Adrenal gland (tissue), 12 donors: ENCODE results near the gene VAMP1. TPM values are rescaled to one million over a fixed set of nuclear protein-coding genes. Genes with fewer than 3 reads are reported as not detected.

Experiments used
- DNase-seq, 7 donors: peaks; one replicate each; pipeline ENCODE4 v3.0.0-alpha.2; 2019 to 2020
- H3K27ac ChIP-seq, 5 donors: fragments of 200-600 bp; sonication (generic) in 4 of 5; 1 replicate in 3 of 5; 2 replicates in 2 of 5; pipeline versions ENCODE4 v1.5.1 to v1.8.0; 2016 to 2020; ENCODE audit warnings: mild to moderate bottlenecking in 1 of 5
- H3K27me3 ChIP-seq: fragments of 200-600 bp; 2 replicates; pipeline ENCODE4 v1.8.0; 2021
- H3K36me3 ChIP-seq, 2 donors: fragments of 200-600 bp; replicated peaks in 1 of 2; 1 replicate in 1 of 2; 2 replicates in 1 of 2; pipeline versions ENCODE4 v1.5.1 to v1.8.0; 2018 to 2022
- H3K4me1 ChIP-seq, 2 donors: fragments of 200-600 bp; replicated peaks in 1 of 2; 1 replicate in 1 of 2; 2 replicates in 1 of 2; pipeline versions ENCODE4 v1.5.1 to v1.8.0; 2018 to 2021
- H3K4me3 ChIP-seq, 4 donors: fragments of 200-600 bp; sonication (generic) in 3 of 4; one replicate each; pipeline ENCODE4 v1.5.1; 2016 to 2018
- H3K9me3 ChIP-seq, 3 donors: fragments of 200-600 bp; sonication (generic) in 1 of 3; replicated peaks in 1 of 3; 1 replicate in 2 of 3; 2 replicates in 1 of 3; pipeline versions ENCODE4 v1.5.1 to v1.8.0; 2016 to 2021
- CTCF ChIP-seq, 6 experiments: fragments of 450-650 bp in 4 of 6; fragments of 200-600 bp in 2 of 6; sonication (generic) in 1 of 6; IDR thresholded peaks; 1 replicate in 5 of 6; 2 replicates in 1 of 6; pipeline versions ENCODE4 v1.5.1 to v1.8.0; 2016 to 2021; ENCODE audit warnings: antibody characterized with exemption in 6 of 6, mild to moderate bottlenecking in 2 of 6, moderate library complexity in 1 of 6
- POLR2A ChIP-seq, 2 donors: fragments of 450-650 bp; IDR thresholded peaks; one replicate each; pipeline ENCODE4 v1.6.1; 2017; ENCODE audit warnings: antibody characterized with exemption in 2 of 2, mild to moderate bottlenecking in 2 of 2, moderate library complexity in 1 of 2
- WGBS, 4 donors: extraction: QIAGEN DNeasy Blood & Tissue Kit in 2 of 4; methylation state at CpG; one replicate each; pipeline versions ENCODE4 v1.1.5 to v1.1.7; 2013 to 2017; 5-methylcytosine and 5-hydroxymethylcytosine counted together
- intact Hi-C, 2 donors: fragments of 100-400 bp; cut with DNase I; formaldehyde crosslinking; loops; one replicate each; pipeline versions ENCODE4 v1.14.1 to v1.15.0; 2022 to 2023
- polyA plus RNA-seq, 3 donors: library from polyadenylated mRNA; stranded (reverse); fragments of 200-250 nt in 2 of 3; fragments of 350-450 nt in 1 of 3; fragmentation: Illumina TruSeq in 1 of 3; extraction: RNeasy Lipid Tissue Mini Kit (QIAGEN cat#74804) in 1 of 3; gene quantifications; one replicate each; pipeline ENCODE4 v1.2.3, GENCODE V29; 2013 to 2014
- total RNA-seq, 9 donors: library from RNA; depleted of rRNA in 4 of 9; stranded (reverse); fragments of >200 nt in 4 of 9; fragments of 120-200 nt in 1 of 9; fragmentation: NEBNext Ultra II Directional in 1 of 9; extraction: Animal tissue kit (Norgen Biotek cat#: 25700) in 1 of 9; gene quantifications; one replicate each; pipeline versions ENCODE4 v1.1.0 to v1.2.4, GENCODE V29; 2013 to 2023
- donor health status: healthy with polysubstance abuse.
- donor health status: Bipolar disorder and iron deficiency.
- donor health status: DM: yes; HTN: yes; CAD: no.
- donor health status: DM: no; HTN: no; CAD: no.
- donor health status: DM: no; HTN: no; CAD: no.
- donor health status: DM: yes; HTN: yes; CAD: no.

The VAMP1 gene
- total and polyA plus RNA-seq, 12 donors, result 2.8 to 26.7 (median 9.1) TPM

GRCh38 chr12:6464531-6464930 lies 5.9 kb downstream of the VAMP1 start:
- peaks cover 0 to 66% of the 10 kb centered on the region in 2 donors for H3K36me3 ChIP-seq
- intact Hi-C loops, result loop anchor here (5.0 to 10.0 kb wide), 3 partner anchors 37 to 140 kb away; no protein-coding TSS in a partner anchor
- WGBS, 4 donors, result 87 to 94% (median 90%) methylated on average over 7 to 8 of the region's 8 CpGs

GRCh38 chr12:6463858-6464257 lies 6.6 kb downstream of the VAMP1 start:
- 81 to 91% (median 88%) methylated on average over 6 of the region's 6 CpGs for WGBS, 4 donors
- no peaks in the 10 kb centered on the region for H3K9me3 ChIP-seq
- peaks cover 0 to 73% of the 10 kb centered on the region in 2 donors for H3K36me3 ChIP-seq
- H3K4me3 ChIP-seq, result no peak overlapping the region
- no peaks in the 10 kb centered on the region for H3K27me3 ChIP-seq
- intact Hi-C loops, result loop anchor here (5.0 to 10.0 kb wide), 3 partner anchors 37 to 139 kb away; no protein-coding TSS in a partner anchor
- no peak for DNase-seq
- H3K4me1 ChIP-seq, result peaks cover 7 to 10% of the 10 kb centered on the region in 2 donors
- no peak for TF ChIP-seq CTCF (IDR thresholded peaks at IDR 0.05)
- TF ChIP-seq POLR2A (IDR thresholded peaks at IDR 0.05), result no peak
- no peak overlapping the region for H3K27ac ChIP-seq

More at GRCh38 chr12:6464531-6464930, 5.9 kb downstream of the VAMP1 start:
- TF ChIP-seq POLR2A (IDR thresholded peaks at IDR 0.05), result no peak
- no peak for TF ChIP-seq CTCF (IDR thresholded peaks at IDR 0.05)
- H3K4me3 ChIP-seq, result no peak overlapping the region
- no peak overlapping the region for H3K27ac ChIP-seq
- no peak for DNase-seq
- H3K27me3 ChIP-seq, result no peaks in the 10 kb centered on the region
- peaks cover 12 to 17% of the 10 kb centered on the region in 2 donors for H3K4me1 ChIP-seq
- H3K9me3 ChIP-seq, result no peaks in the 10 kb centered on the region

GRCh38 chr12:6463216-6463615 lies 7.3 kb downstream of the VAMP1 start:
- no peak for DNase-seq
- H3K27ac ChIP-seq, result peak overlapping the region in 1 of 5 donors; percentile 57
- no peak for TF ChIP-seq CTCF (IDR thresholded peaks at IDR 0.05)
- TF ChIP-seq POLR2A (IDR thresholded peaks at IDR 0.05), result no peak
- peaks cover 0 to 79% of the 10 kb centered on the region in 2 donors for H3K36me3 ChIP-seq
- no peaks in the 10 kb centered on the region for H3K27me3 ChIP-seq
- H3K4me1 ChIP-seq, result peaks cover under 1 to 4% of the 10 kb centered on the region in 2 donors
- intact Hi-C loops, result loop anchor here (5.0 to 10.0 kb wide), 3 partner anchors 36 to 138 kb away; no protein-coding TSS in a partner anchor
- H3K4me3 ChIP-seq, result no peak overlapping the region
- 67 to 78% (median 72%) methylated on average over 6 to 7 of the region's 7 CpGs for WGBS, 4 donors
- no peaks in the 10 kb centered on the region for H3K9me3 ChIP-seq

- intact Hi-C loops, result loop anchor here (5.0 to 10.0 kb wide), 3 partner anchors 35 to 138 kb away; no protein-coding TSS in a partner anchor
- H3K27ac ChIP-seq, result peak overlapping the region in 2 of 5 donors; percentile 45 to 57
- no peaks in the 10 kb centered on the region for H3K27me3 ChIP-seq
- H3K9me3 ChIP-seq, result no peaks in the 10 kb centered on the region
- H3K4me3 ChIP-seq, result no peak overlapping the region
- no peaks in the 10 kb centered on the region for H3K4me1 ChIP-seq
- no peak for DNase-seq
- peaks cover 0 to 87% of the 10 kb centered on the region in 2 donors for H3K36me3 ChIP-seq
- TF ChIP-seq POLR2A (IDR thresholded peaks at IDR 0.05) (no peak), CTCF (IDR thresholded peaks at IDR 0.05) (no peak)
- WGBS, 4 donors, result 88 to 89% (median 88%) methylated on average over 14 of the region's 14 CpGs
These were observed 8.1 kb downstream of the VAMP1 start for GRCh38 chr12:6462234-6462995.
